IMR-90 (cell line): ENCODE measurements around the gene MRPS33. TPM values are rescaled to one million over a fixed set of nuclear protein-coding genes. Genes with fewer than 3 reads are reported as not detected.

Source experiments
- ATAC-seq: fragments of 200-7000 bp; cut with Tn5 transposase; 2 replicates; pipeline ENCODE4 v1.9.1; 2020; ENCODE audit warnings: low read depth, mild to moderate bottlenecking, moderate library complexity
- BruUV-seq: library from RNA; stranded (reverse); fragments of 400-500 nt; replicated peaks from 2 replicates; lab custom pipeline; 2021; lab: Mats Ljungman, UMichigan
- CTCF ChIA-PET: fragments of 300-600 bp; formaldehyde crosslinking; extraction: SDS; loops from one replicate; lab custom pipeline; 2021; ENCODE audit warnings: antibody characterized with exemption; lab: Yijun Ruan, JAX
- POLR2A ChIA-PET: fragments of 300-600 bp; sonication (Branson Sonifier 250); formaldehyde crosslinking; loops from one replicate; lab custom pipeline; 2022; ENCODE audit warnings: antibody characterized with exemption; ENCODE audit not compliant: unreplicated experiment; lab: Charles Lee
- DNase-seq: peaks from one replicate; pipeline ENCODE4 v3.0.0; 2013
- H2AFZ ChIP-seq: replicated peaks from 2 replicates; pipeline ENCODE3; 2013; ENCODE audit warnings: low read length, mild to moderate bottlenecking; ENCODE audit not compliant: poor library complexity
- H2AK5ac ChIP-seq: 2 replicates; pipeline ENCODE4 v1.6.1; 2013; ENCODE audit warnings: low read depth, low read length, inconsistent platforms
- H2AK9ac ChIP-seq: replicated peaks from 2 replicates; pipeline ENCODE3; 2013; ENCODE audit warnings: mild to moderate bottlenecking, low read depth, low read length, moderate library complexity; ENCODE audit not compliant: poor library complexity
- H2BK120ac ChIP-seq: 2 replicates; pipeline ENCODE4 v1.6.1; 2013; ENCODE audit warnings: low read depth, low read length, inconsistent platforms
- H2BK15ac ChIP-seq: 3 replicates; pipeline ENCODE4 v1.6.1; 2013; ENCODE audit warnings: low read depth, low read length, inconsistent platforms
- H2BK20ac ChIP-seq: 2 replicates; pipeline ENCODE4 v1.6.1; 2013; ENCODE audit warnings: low read depth, mild to moderate bottlenecking, inconsistent platforms, low read length, moderate library complexity
- H2BK5ac ChIP-seq: 2 replicates; pipeline ENCODE4 v1.6.1; 2013; ENCODE audit warnings: mild to moderate bottlenecking, low read depth, low read length, inconsistent platforms; ENCODE audit not compliant: poor library complexity, severe bottlenecking
- H3K14ac ChIP-seq: replicated peaks from 2 replicates; pipeline ENCODE4 v1.6.1; 2013; ENCODE audit warnings: low read depth, low read length, inconsistent platforms
- H3K18ac ChIP-seq: 2 replicates; pipeline ENCODE4 v1.6.1; 2013; ENCODE audit warnings: low read depth, low read length, control low read depth
- H3K23ac ChIP-seq: 2 replicates; pipeline ENCODE4 v1.6.1; 2013; ENCODE audit warnings: low read depth, low read length, inconsistent platforms
- H3K27ac ChIP-seq: 2 replicates; pipeline ENCODE4 v1.5.1; 2013; ENCODE audit warnings: mild to moderate bottlenecking, control low read depth, low read length; ENCODE audit not compliant: insufficient read depth
- H3K27me3 ChIP-seq: 2 replicates; pipeline ENCODE4 v1.6.1; 2013; ENCODE audit warnings: low read length; ENCODE audit not compliant: control insufficient read depth, insufficient read depth
- H3K36me3 ChIP-seq: 2 replicates; pipeline ENCODE4 v1.6.1; 2013; ENCODE audit warnings: low read length, mixed read lengths; ENCODE audit not compliant: control insufficient read depth, insufficient read depth
- H3K4ac ChIP-seq: 2 replicates; pipeline ENCODE4 v1.6.1; 2013; ENCODE audit warnings: low read depth, low read length, inconsistent platforms
- H3K4me1 ChIP-seq: 2 replicates; pipeline ENCODE4 v1.6.1; 2013; ENCODE audit warnings: low read length, mixed read lengths; ENCODE audit not compliant: control insufficient read depth, insufficient read depth
- H3K4me2 ChIP-seq: 2 replicates; pipeline ENCODE4 v1.6.1; 2013; ENCODE audit warnings: low read depth, mild to moderate bottlenecking, control low read depth, low read length, moderate library complexity
- H3K4me3 ChIP-seq: 2 replicates; pipeline ENCODE4 v1.5.1; 2013; ENCODE audit warnings: low read depth, mild to moderate bottlenecking, control low read depth, low read length, moderate library complexity; ENCODE audit not compliant: insufficient read depth
- H3K56ac ChIP-seq: 2 replicates; pipeline ENCODE4 v1.6.1; 2013; ENCODE audit warnings: low read length, inconsistent platforms; ENCODE audit not compliant: insufficient read depth; ENCODE audit errors: extremely low read depth
- H3K79me1 ChIP-seq, 2 experiments: 2 replicates each; pipeline ENCODE4 v1.6.1; 2013; ENCODE audit warnings: low read length in 2 of 2, inconsistent platforms in 1 of 2, low read depth in 1 of 2
- H3K9ac ChIP-seq: 2 replicates; pipeline ENCODE4 v1.6.1; 2013; ENCODE audit warnings: low read depth, low read length, control low read depth
- H3K9me1 ChIP-seq: 2 replicates; pipeline ENCODE4 v1.6.1; 2013; ENCODE audit warnings: low read length, inconsistent platforms; ENCODE audit not compliant: insufficient read depth
- H3K9me3 ChIP-seq: 2 replicates; pipeline ENCODE4 v1.6.1; 2013; ENCODE audit warnings: low read length; ENCODE audit not compliant: control insufficient read depth, insufficient read depth
- H4K20me1 ChIP-seq: 2 replicates; pipeline ENCODE4 v1.6.1; 2013; ENCODE audit warnings: low read length, inconsistent platforms; ENCODE audit not compliant: insufficient read depth
- H4K5ac ChIP-seq: 2 replicates; pipeline ENCODE4 v1.6.1; 2013; ENCODE audit warnings: mild to moderate bottlenecking, low read depth, low read length, control low read depth
- H4K8ac ChIP-seq, 2 experiments: 2 replicates each; pipeline ENCODE4 v1.6.1; 2013; ENCODE audit warnings: low read depth in 2 of 2, low read length in 2 of 2, control low read depth in 1 of 2, inconsistent platforms in 1 of 2
- H4K91ac ChIP-seq: 2 replicates; pipeline ENCODE4 v1.6.1; 2013; ENCODE audit warnings: low read depth, low read length, inconsistent platforms; ENCODE audit not compliant: insufficient read depth
- CTCF ChIP-seq: conservative IDR thresholded peaks from 2 replicates; pipeline ENCODE4 v1.5.1; 2012; ENCODE audit warnings: mild to moderate bottlenecking, low read depth, low read length, improper control_type of control experiment
- RAD21 ChIP-seq: IDR thresholded peaks from 2 replicates; pipeline ENCODE4 v1.6.1; 2012; ENCODE audit warnings: low read length, improper control_type of control experiment
- RCOR1 ChIP-seq: IDR thresholded peaks from 2 replicates; pipeline ENCODE4 v1.6.1; 2012; ENCODE audit warnings: mild to moderate bottlenecking, low read length, improper control_type of control experiment; ENCODE audit not compliant: insufficient replicate concordance
- RFX5 ChIP-seq: IDR thresholded peaks from 2 replicates; pipeline ENCODE4 v1.8.0; 2012; ENCODE audit warnings: low read depth, mild to moderate bottlenecking, low read length, moderate library complexity
- WGBS, 2 experiments: methylation state at CpG; one replicate each; pipeline versions ENCODE4 v1.1.5 to v1.1.7; 2013; ENCODE audit warnings: missing lambda C conversion rate in 2 of 2; ENCODE audit not compliant: insufficient read length in 1 of 2; ENCODE audit errors: extremely low coverage in 2 of 2; 5-methylcytosine and 5-hydroxymethylcytosine counted together
- dilution Hi-C: fragments of 300-500 bp; cut with HindIII; formaldehyde crosslinking; loops from one replicate; pipeline ENCODE4 v1.14.3; 2018; ENCODE audit warnings: low sequenced_read_pairs; ENCODE audit not compliant: unreplicated experiment
- in situ Hi-C: fragments of 300-500 bp; cut with MboI; formaldehyde crosslinking; loops from 3 replicates; pipeline ENCODE4 v1.14.3; 2019; ENCODE audit warnings: low sequenced_read_pairs, inconsistent platforms, mixed read lengths
- intact Hi-C: fragments of 100-400 bp; cut with micrococcal nuclease; formaldehyde crosslinking; loops from 2 replicates; pipeline ENCODE4 v1.10.0; 2022
- polyA plus RNA-seq, 3 experiments: library from polyadenylated mRNA; depleted of rRNA; stranded (reverse); fragments of >200 nt; gene quantifications; 2 replicates each; pipeline ENCODE4 v1.2.3, GENCODE V29; 2012; ENCODE audit warnings: low replicate concordance in 1 of 3
- total RNA-seq: library from RNA; depleted of rRNA; stranded (reverse); fragments of >200 nt; gene quantifications from 2 replicates; pipeline ENCODE4 v1.2.3, GENCODE V29; 2012

The MRPS33 gene
- total and polyA plus RNA-seq, 2 of the 4 experiments (the other 2 are of a cell fraction) = 14.5 to 33.8 TPM

GRCh38 chr7:140983802-140984201 is 30.9 kb downstream of the MRPS33 start:
- no peak overlapping the region for H3K4me2 ChIP-seq
- H3K9ac ChIP-seq = no peak overlapping the region
- no TSS peak for BruUV-seq
- H4K91ac ChIP-seq = no peak overlapping the region
- TF ChIP-seq CTCF (peak; percentile 27; the same call in 1 of the 2 replicates), RFX5 (peak; percentile 15; the same call in 1 of the 2 replicates), RAD21 (peak; percentile 42), RCOR1 (no peak)
- no peak overlapping the region for H3K27ac ChIP-seq
- no peak overlapping the region for H2AK9ac ChIP-seq
- no peaks in the 10 kb centered on the region for H3K79me1 ChIP-seq
- H3K9me1 ChIP-seq = no peaks in the 10 kb centered on the region
- intact Hi-C loops (no loop called here), in situ Hi-C loops (no loop called here), dilution Hi-C loops (no loop called here)
- H3K14ac ChIP-seq = no peak overlapping the region
- H3K9me3 ChIP-seq = peaks cover 4% of the 10 kb centered on the region
- H3K23ac ChIP-seq = no peak overlapping the region
- no peak overlapping the region for H4K5ac ChIP-seq
- ATAC-seq (no peak), DNase-seq (peak; percentile 12)
- no peak overlapping the region for H3K56ac ChIP-seq
- H4K20me1 ChIP-seq = no peaks in the 10 kb centered on the region
- no peaks in the 10 kb centered on the region for H3K27me3 ChIP-seq
- no peaks in the 10 kb centered on the region for H3K4me1 ChIP-seq
- no peak overlapping the region for H2BK5ac ChIP-seq
- ChIA-PET CTCF (interaction anchor here (0.6 to 1.4 kb wide), 4 partner anchors 10 to 303 kb away, joined by 3 to 4 read pairs (median 3); no protein-coding TSS in a partner anchor), POLR2A (no interaction called here)
- no peak overlapping the region for H3K4me3 ChIP-seq
- H4K8ac ChIP-seq = no peak overlapping the region
- H3K4ac ChIP-seq = no peak overlapping the region
- no peak overlapping the region for H2BK120ac ChIP-seq
- H2BK20ac ChIP-seq = no peak overlapping the region
- H3K18ac ChIP-seq = no peak overlapping the region
- H2BK15ac ChIP-seq = no peak overlapping the region
- H2AK5ac ChIP-seq = no peak overlapping the region
- no peaks in the 10 kb centered on the region for H3K36me3 ChIP-seq
- no peak overlapping the region for H2AFZ ChIP-seq
- no CpG with 5 or more reads among the region's 4 CpGs for WGBS, 2 experiments
